ENCODE data around the gene ARID1B.

The ARID1B gene

GRCh38 chr6:157246048-157246630 lies 469.0 kb downstream of the ARID1B start:
- DNase-seq (ENCODE audit: insufficient read length, low spot score) (no peak), FAIRE-seq (no peak)

GRCh38 chr6:157246771-157247484 lies 469.8 kb downstream of the ARID1B start:
- no peak for DNase-seq (ENCODE audit: insufficient read length, low spot score)
- FAIRE-seq, result no peak

DNA sequence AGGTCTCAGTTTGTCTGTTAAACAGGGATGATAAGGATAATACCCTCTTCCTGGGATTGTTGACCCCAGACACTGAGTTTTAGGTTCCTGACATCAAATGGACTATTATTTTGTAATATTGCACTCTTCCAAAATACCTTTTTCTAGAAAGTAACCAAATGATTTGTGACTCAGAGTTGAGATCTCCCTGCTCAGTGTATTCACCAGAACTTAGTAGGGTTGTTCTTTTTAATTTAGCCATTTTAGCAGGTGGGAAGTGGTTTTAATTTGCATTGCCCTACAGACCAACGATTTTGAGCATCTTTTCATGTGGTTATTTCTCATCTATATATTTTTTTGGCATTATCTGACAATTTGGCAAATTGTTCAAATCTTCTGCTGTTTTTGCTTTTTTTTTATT lies 471.1 kb downstream of the ARID1B start:
- DNase-seq (ENCODE audit: insufficient read length, low spot score) (no peak), FAIRE-seq (no peak)

- no peak for FAIRE-seq
- no peak for DNase-seq (ENCODE audit: insufficient read length, low spot score)
Observed at GRCh38 chr6:157249826-157250225, 472.6 kb downstream of the ARID1B start.

- no peak for DNase-seq (ENCODE audit: insufficient read length, low spot score)
- FAIRE-seq, result no peak
Observed at GRCh38 chr6:157251586-157252247, 474.5 kb downstream of the ARID1B start.

DNA sequence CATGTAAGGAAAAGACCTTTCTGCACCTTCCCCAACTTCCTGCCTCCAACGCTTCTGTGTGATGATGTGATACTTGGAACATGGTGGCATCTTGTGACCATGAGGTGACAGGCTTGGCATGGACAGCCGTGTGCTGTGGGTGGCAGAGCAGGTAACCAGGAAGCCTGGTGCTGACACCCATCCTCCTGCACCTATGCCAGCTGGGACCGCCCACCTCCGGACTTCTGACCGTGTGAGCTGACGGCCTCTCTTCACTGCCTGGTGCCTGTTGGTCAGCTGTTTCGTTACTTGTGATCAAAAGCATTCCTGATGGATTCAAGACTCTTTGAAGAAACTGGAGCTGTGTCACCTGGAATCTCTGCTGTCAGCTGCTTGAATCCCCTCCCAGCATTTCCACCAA lies 475.8 kb downstream of the ARID1B start:
- no peak for FAIRE-seq
- DNase-seq (ENCODE audit: insufficient read length, low spot score), result no peak

- DNase-seq (ENCODE audit: insufficient read length, low spot score), result no peak
- no peak for FAIRE-seq
Observed at GRCh38 chr6:157253699-157254098, 476.5 kb downstream of the ARID1B start.

DNA sequence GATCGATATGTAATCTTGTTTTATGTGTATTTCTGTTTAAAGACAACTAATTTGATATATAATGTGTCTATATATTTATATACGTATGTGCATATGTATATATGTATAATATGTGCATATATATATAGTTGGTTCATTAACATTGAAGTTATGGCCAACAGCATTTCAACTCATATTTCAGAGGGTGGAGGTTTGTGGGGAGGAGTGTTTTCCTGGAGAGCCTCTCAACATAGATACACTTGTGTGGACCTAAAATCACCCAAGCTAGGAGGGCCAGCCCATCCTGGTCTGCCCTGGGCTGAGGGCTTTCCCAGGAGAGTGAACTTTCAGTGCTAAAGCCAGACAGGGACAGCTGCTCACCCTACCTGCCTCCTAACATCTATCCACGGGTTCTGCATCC lies 477.4 kb downstream of the ARID1B start:
- no peak for DNase-seq (ENCODE audit: insufficient read length, low spot score)
- FAIRE-seq, result no peak

DNA sequence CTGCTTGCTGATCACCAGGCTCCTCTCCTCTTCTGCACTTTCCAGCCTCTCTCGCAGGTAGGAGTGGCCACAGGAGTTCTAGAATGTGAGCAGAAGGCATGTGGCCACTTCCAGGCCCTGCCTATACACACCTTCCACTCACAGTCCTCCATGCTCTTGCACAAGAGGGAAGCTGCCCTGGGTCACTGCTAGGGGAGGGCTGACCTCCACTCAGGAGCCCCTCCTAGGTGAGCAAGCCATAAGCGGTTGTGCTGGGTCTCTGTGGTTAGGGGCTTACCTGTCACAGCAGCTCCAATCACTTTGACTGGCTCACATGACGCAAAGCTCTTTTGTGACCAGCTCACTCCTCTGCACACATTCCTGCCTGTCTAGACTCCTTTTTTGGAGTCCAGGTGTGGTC lies 477.9 kb downstream of the ARID1B start:
- FAIRE-seq, result no peak
- DNase-seq (ENCODE audit: insufficient read length, low spot score), result no peak

- no peak for FAIRE-seq
- no peak for DNase-seq (ENCODE audit: insufficient read length, low spot score)
Observed at GRCh38 chr6:157258878-157259277, 481.7 kb downstream of the ARID1B start.

DNA sequence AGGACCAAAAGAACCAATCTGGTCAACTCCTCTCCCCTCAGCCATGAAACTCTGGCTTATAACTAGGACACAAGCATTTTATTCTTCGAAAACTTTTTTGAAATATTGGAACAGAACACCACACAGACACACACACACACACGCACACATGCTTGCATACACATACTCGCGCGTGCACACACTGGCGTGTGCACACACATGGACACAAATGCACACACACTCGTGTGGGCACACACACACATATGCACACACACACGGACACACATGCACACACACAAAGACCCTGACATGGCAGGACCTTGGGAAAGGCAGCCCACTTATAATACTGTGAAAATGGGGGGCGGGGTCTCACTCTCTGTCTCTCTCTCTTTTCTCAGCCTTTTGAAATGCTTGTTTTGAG lies 482.3 kb downstream of the ARID1B start:
- DNase-seq (ENCODE audit: insufficient read length, low spot score), result no peak
- no peak for FAIRE-seq

Data from GM19239 (cell line).